MM.1S (cell line): ENCODE results near the gene CNTN5.

ENCODE experiments used
- CTCF ChIP-seq: fragments of 300-600 bp; sonication (generic); IDR thresholded peaks from 2 replicates; pipeline ENCODE4 v1.5.1; 2016; ENCODE audit warnings: antibody characterized with exemption, low read length, mixed read lengths
- EZH2 ChIP-seq: fragments of 300-600 bp; sonication (generic); optimal IDR thresholded peaks from 2 replicates; pipeline ENCODE3; 2017; ENCODE audit warnings: low read depth, mild to moderate bottlenecking, antibody characterized with exemption, low read length, mixed read lengths
- EZH2phosphoT487 ChIP-seq: fragments of 300-600 bp; sonication (generic); IDR thresholded peaks from 2 replicates; pipeline ENCODE4 v1.6.1; 2018; ENCODE audit warnings: antibody characterized with exemption, low read length

GRCh38 chr11:99238401-99238800 is 217.7 kb downstream of the CNTN5 start:
- no peak for TF ChIP-seq CTCF
- TF ChIP-seq EZH2 = no peak
- TF ChIP-seq EZH2phosphoT487 = no peak
